ENCODE data around the gene CRAT.

- TF ChIP-seq, protein P1, sequence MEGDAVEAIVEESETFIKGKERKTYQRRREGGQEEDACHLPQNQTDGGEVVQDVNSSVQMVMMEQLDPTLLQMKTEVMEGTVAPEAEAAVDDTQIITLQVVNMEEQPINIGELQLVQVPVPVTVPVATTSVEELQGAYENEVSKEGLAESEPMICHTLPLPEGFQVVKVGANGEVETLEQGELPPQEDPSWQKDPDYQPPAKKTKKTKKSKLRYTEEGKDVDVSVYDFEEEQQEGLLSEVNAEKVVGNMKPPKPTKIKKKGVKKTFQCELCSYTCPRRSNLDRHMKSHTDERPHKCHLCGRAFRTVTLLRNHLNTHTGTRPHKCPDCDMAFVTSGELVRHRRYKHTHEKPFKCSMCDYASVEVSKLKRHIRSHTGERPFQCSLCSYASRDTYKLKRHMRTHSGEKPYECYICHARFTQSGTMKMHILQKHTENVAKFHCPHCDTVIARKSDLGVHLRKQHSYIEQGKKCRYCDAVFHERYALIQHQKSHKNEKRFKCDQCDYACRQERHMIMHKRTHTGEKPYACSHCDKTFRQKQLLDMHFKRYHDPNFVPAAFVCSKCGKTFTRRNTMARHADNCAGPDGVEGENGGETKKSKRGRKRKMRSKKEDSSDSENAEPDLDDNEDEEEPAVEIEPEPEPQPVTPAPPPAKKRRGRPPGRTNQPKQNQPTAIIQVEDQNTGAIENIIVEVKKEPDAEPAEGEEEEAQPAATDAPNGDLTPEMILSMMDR (IDR thresholded peaks at IDR 0.05), result no peak
- no peak for TF ChIP-seq POLR2A (IDR thresholded peaks at IDR 0.05)
These were observed 34.7 kb upstream of the CRAT start for GRCh38 chr9:129145316-129145715.
